K562 (cell line): ENCODE measurements around the gene KIAA0040. TPM values are rescaled to one million over a fixed set of nuclear protein-coding genes. Genes with fewer than 3 reads are reported as not detected.

Source experiments
- BCOR ChIP-seq: fragments of 450-650 bp; IDR thresholded peaks from 2 replicates; pipeline ENCODE4 v1.6.1; 2016
- FIP1L1 ChIP-seq: fragments of 200-400 bp; formaldehyde crosslinking; IDR thresholded peaks from 2 replicates; pipeline ENCODE4 v1.6.1; 2018; ENCODE audit warnings: mild to moderate bottlenecking, low read depth, low read length; ENCODE audit not compliant: poor library complexity, severe bottlenecking
- HDGF ChIP-seq: fragments of 450-650 bp; IDR thresholded peaks from 2 replicates; pipeline ENCODE4 v1.6.1; 2016
- HNRNPH1 ChIP-seq: fragments of 200-400 bp; formaldehyde crosslinking; optimal IDR thresholded peaks from 2 replicates; pipeline ENCODE3; 2017; ENCODE audit warnings: low read depth, mild to moderate bottlenecking, low read length, moderate library complexity
- NCOA2 ChIP-seq, 2 experiments: fragments of 450-650 bp; IDR thresholded peaks; 2 replicates each; pipeline ENCODE4 v1.6.1; 2018; ENCODE audit warnings: mild to moderate bottlenecking in 2 of 2, moderate library complexity in 1 of 2; ENCODE audit not compliant: partially characterized antibody in 2 of 2
- POLR2AphosphoS5 ChIP-seq: IDR thresholded peaks from 2 replicates; pipeline ENCODE4 v1.6.1; 2011; ENCODE audit warnings: mild to moderate bottlenecking, low read depth, low read length, moderate library complexity; ENCODE audit not compliant: control insufficient read depth, insufficient read depth
- RBM25 ChIP-seq: fragments of 200-400 bp; formaldehyde crosslinking; IDR thresholded peaks from 2 replicates; pipeline ENCODE4 v1.6.1; 2018; ENCODE audit warnings: low read length, low read depth, moderate library complexity; ENCODE audit not compliant: severe bottlenecking
- polyA plus RNA-seq, 8 experiments: library from polyadenylated mRNA; depleted of rRNA in 4 of 8; stranded (reverse) in 5 of 8; unstranded in 3 of 8; fragments of >200 nt; fragmentation: Nextera tagmentation in 2 of 8; fragmentation: Illumina TruSeq in 1 of 8; extraction: Ambion mirVana in 2 of 8; extraction: Trizol in 1 of 8; gene quantifications; 2 replicates each; pipeline versions ENCODE4 v1.2.1 to v1.2.3, GENCODE V29; 2011 to 2014; ENCODE audit warnings: inconsistent platforms in 1 of 8, missing spikeins in 1 of 8
- total RNA-seq, 7 experiments: library from RNA; depleted of rRNA in 6 of 7; stranded (reverse); fragments of >200 nt in 6 of 7; fragmentation: Illumina TruSeq in 2 of 7; extraction: Trizol in 2 of 7; gene quantifications; 2 replicates each; pipeline versions ENCODE4 v1.2.1 to v1.2.3, GENCODE V29; 2011 to 2021; ENCODE audit warnings: low replicate concordance in 1 of 7
- TF ChIP-seq, protein P1 (sequence below): fragments of 450-650 bp; IDR thresholded peaks from 2 replicates; pipeline ENCODE4 v1.6.1; 2016
- TF ChIP-seq, protein P2 (sequence below), 2 experiments: fragments of 250-450 bp in 1 of 2; fragments of 450-650 bp in 1 of 2; sonication (Bioruptor Pico) in 1 of 2; IDR thresholded peaks; 2 replicates each; pipeline versions ENCODE4 v1.6.1 to v1.8.0; 2016 to 2021; ENCODE audit warnings: mild to moderate bottlenecking in 2 of 2, moderate library complexity in 2 of 2, missing compliant biosample characterization in 1 of 2, missing genetic modification characterization in 1 of 2
- TF ChIP-seq, protein P3 (sequence below), 3 experiments: fragments of 200-800 bp in 1 of 3; sonication (Bioruptor generic) in 1 of 3; sonication (generic) in 1 of 3; formaldehyde crosslinking in 1 of 3; IDR thresholded peaks; 2 replicates each; pipeline versions ENCODE4 v1.6.1 to v1.8.0; 2016 to 2022; ENCODE audit warnings: mild to moderate bottlenecking in 2 of 3, missing compliant biosample characterization in 2 of 3, missing genetic modification characterization in 2 of 3, missing genetic modification reagents in 1 of 3

The KIAA0040 gene
- total and polyA plus RNA-seq, 9 of the 15 experiments (the other 6 are each of a cell fraction or from before 2014, with no cell fraction given): 3.4 to 13.6 (median 7.1) TPM

- TF ChIP-seq, protein P1, sequence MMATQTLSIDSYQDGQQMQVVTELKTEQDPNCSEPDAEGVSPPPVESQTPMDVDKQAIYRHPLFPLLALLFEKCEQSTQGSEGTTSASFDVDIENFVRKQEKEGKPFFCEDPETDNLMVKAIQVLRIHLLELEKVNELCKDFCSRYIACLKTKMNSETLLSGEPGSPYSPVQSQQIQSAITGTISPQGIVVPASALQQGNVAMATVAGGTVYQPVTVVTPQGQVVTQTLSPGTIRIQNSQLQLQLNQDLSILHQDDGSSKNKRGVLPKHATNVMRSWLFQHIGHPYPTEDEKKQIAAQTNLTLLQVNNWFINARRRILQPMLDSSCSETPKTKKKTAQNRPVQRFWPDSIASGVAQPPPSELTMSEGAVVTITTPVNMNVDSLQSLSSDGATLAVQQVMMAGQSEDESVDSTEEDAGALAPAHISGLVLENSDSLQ: no peak
- TF ChIP-seq POLR2AphosphoS5 (no peak), FIP1L1 (no peak), RBM25 (no peak), HNRNPH1 (no peak), BCOR (no peak), NCOA2 (IDR thresholded peaks at IDR 0.05; ENCODE audit: partially characterized antibody in 2 of 2) (no peak), HDGF (no peak)
- TF ChIP-seq, protein P2, sequence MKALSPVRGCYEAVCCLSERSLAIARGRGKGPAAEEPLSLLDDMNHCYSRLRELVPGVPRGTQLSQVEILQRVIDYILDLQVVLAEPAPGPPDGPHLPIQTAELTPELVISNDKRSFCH (CRISPR knock-in tag; IDR thresholded peaks at IDR 0.05): no peak
- TF ChIP-seq, protein P2 (tag; IDR thresholded peaks at IDR 0.05): no peak
- TF ChIP-seq, protein P3, sequence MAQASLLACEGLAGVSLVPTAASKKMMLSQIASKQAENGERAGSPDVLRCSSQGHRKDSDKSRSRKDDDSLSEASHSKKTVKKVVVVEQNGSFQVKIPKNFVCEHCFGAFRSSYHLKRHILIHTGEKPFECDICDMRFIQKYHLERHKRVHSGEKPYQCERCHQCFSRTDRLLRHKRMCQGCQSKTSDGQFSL (CRISPR knock-in tag; IDR thresholded peaks at IDR 0.05): no peak
- TF ChIP-seq, protein P3 (tag; IDR thresholded peaks at IDR 0.05): no peak
Observed at GRCh38 chr1:175137369-175137768, 55.2 kb downstream of the KIAA0040 start (continued).
